ENCODE results near the gene PHAF1.

DNA sequence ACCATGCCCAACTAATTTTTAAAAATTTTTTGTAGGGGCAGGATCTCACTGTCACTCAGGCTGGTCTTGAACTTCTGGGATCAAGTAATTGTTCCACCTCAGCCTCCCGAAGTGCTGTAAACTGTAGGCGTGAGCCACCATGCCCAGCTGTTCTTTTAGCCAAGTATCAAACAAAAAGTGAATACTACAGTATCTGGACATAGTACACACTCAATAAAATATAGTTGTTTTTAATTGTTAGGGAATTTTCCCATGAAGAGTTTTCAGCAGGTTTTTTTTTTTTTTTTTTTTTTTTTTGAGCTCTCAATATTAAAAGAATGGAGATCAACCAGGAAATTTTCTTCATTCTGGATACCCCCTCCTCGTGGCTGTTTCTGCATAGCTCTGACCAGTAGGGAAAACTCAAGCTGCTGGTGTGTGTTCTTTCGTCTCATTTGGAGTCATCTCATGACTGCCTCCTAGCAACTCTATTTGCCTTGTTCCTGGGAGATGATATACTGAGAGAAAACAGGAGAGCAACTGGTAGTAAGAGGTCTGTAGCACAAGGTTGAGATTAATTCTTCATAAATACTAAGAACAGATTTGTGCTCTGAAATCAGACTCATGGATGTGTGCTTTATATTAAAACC is 16.5 kb upstream of the PHAF1 start:
- TF ChIP-seq CTCF (IDR thresholded peaks at IDR 0.05; ENCODE audit: borderline replicate concordance, extremely low read depth, low read length, poor library complexity, severe bottlenecking), result no peak
- TF ChIP-seq EZH2 (IDR thresholded peaks at IDR 0.05; ENCODE audit: borderline replicate concordance, low read depth, low read length, severe bottlenecking), result no peak

All from DND-41 (cell line).